Stimulated activated CD8-positive, alpha-beta memory T cell treated with anti-CD3 and anti-CD28 coated beads, Interleukin-12 subunit alpha, Interleukin-12 subunit beta, amount 100 ng/mL, for 1 hour (primary cell): ENCODE measurements around the gene RNF20.
"Not testable (repeated sequence)": the region's sequence is repeated elsewhere in the genome, so short reads cannot be mapped to it uniquely, and the experiment has no call there.

Experiments
- DNase-seq: peaks from one replicate; pipeline ENCODE4 v3.0.0-alpha.2; 2020; ENCODE audit warnings: low read depth

RNF20 gene

DNA sequence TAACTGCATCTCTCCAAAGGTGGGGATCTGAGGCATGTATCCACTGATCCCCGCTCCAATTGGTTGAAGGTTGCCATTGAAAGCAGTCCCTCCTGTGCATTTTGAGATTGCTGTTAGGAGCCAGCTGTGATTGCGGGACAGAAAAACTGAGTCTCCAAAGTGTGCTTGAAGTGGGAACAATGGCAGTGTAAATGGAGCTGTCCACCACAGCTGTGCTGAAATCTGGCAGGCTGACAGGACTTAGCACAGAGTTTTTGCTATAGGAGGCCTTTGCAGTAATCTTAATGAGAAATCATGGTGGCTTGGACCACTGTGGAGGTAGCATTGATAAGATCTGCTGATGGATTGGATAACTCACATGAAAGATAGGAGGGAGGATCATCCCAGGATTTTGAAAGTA, 3.3 kb downstream of the RNF20 start:
- no peak for DNase-seq

DNA sequence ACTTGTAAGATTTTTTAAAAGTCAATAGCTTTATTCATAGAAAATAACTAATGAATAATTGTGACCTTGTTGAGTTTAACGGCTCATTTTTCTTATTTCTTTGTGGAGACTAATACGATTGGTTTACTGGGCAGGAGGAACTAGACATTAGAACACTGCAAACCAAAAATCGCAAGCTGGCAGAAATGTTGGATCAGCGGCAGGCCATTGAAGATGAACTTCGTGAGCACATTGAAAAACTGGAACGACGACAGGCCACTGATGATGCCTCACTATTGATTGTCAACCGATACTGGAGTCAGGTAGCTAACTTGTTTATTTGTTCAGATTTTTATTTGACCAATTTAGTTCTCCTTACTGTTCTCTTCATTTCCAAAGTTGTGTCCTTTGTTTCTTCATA, 6.4 kb downstream of the RNF20 start:
- no peak for DNase-seq

- no peak for DNase-seq
Observed at GRCh38 chr9:101543098-101543735, 9.6 kb downstream of the RNF20 start.

- DNase-seq: not testable (repeated sequence)
Observed at GRCh38 chr9:101549472-101550098, 15.9 kb downstream of the RNF20 start.

DNA sequence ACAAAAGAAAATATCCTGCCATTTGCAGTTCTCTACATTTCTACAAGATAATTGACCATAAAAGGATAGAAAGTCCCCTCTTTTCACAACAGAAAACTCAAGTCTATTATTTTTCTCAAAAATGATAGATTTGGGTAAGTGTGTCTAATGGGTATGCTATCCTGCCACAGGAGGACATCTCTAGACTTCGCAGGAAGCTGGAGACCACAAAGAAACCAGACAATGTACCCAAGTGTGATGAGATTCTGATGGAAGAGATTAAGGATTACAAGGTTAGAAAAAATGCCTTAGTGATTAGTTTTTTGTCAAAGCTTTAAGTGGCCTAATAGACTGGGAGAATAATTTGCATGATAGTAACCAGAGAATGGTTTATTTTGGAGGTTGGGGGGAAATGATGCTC, 28.1 kb downstream of the RNF20 start:
- no peak for DNase-seq

GRCh38 chr9:101562966-101563365, 29.3 kb downstream of the RNF20 start:
- DNase-seq: no peak

GRCh38 chr9:101564252-101564651, 30.6 kb downstream of the RNF20 start:
- no peak for DNase-seq

DNA sequence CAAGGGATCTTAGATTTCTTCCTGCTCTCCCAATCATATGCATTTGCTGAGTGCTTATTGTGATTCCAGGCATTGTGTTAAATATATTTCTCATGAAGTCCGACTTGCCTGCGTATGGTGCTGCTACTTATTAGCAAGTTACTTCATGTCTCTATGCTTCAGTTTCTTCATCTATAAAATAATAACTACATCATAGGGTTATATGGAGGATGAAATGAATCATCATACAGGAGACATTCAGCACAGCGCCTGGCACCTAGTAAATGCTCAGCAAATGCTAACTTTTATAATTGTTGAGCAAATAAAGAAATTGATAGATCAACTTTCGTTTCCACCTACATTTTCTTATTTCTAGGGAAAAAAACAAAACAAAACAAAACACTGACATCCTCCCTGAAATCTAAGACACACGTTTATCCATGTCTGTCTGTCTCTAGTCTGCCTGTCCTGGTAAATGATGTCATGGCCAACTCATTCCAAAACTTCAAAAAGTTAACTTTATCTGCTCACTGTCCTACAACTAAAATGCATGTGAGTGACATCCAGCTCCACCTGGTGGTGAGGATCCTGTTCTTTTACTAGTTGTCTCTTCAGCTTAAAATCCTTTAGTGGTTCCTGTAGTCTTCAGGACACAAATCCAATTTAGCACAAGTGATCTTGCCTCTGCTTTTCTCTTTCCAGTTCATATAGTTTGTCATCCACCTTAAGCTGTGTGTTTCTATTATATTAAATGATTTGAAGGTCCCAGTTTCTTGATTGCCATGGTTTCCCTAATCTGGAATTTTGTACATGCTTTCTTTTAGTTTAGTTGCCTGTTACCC, 33.5 kb downstream of the RNF20 start:
- no peak for DNase-seq

DNA sequence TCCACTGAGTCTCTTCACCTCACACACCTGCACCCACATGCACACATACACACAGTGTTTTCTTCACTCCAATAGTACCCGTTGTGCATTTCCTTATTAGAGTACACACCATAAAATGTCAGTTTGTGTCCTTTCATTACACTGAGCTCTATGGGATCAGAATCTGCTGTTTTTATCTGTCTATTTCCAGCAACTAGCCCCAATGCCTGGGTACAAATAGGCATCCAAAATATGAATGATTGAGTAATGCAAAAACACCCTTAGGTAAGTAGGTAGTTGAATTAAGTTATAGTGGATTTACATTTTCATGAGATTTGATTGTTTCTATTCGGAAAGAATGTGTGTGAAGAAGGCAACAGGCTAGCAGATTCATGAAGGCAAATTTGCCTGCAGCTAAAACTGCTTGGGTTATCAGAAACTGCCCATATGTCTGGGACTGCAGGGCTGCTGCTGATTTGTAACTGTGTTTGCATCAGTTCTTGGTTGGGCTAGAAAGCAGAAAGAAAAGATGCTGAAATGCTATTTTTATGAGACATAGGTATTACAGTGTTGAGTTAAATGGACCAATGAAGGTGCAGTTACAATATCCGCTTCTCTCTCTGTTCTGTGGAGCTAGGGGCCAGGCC, 34.2 kb downstream of the RNF20 start:
- DNase-seq: no peak

- no peak for DNase-seq
Observed at GRCh38 chr9:101569741-101570501, 36.3 kb downstream of the RNF20 start.

GRCh38 chr9:101571114-101571513, 37.5 kb downstream of the RNF20 start:
- DNase-seq: no peak

GRCh38 chr9:101572316-101572715, 38.7 kb downstream of the RNF20 start:
- DNase-seq: no peak

DNA sequence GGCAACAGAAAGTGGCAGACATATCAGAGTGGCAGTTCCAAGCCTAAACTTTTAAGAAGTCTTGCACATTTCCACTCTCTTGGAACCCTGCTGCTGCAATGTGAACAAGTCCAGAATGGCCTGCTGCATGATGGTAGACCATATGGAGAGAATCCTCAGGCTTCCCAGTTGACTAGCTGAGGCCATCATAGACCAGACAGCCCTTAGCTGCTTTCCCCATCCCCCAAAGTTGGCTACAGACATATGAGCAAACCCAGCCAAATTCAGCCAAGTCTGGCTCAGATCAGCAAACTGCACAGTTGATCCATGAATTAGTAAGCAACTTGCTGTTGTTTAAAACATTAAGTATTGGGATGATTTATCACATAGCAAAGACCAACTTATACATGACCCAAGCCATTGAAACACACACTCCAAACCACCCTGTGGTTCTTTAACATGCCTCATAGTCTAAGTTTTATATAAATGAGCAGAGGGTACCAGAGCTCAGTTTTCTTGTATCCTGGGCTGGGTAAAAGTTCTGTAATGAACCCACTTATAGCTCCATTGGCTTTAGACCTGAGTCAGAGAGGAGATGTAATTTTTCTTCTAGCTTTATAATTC, 41.2 kb downstream of the RNF20 start:
- no peak for DNase-seq

DNA sequence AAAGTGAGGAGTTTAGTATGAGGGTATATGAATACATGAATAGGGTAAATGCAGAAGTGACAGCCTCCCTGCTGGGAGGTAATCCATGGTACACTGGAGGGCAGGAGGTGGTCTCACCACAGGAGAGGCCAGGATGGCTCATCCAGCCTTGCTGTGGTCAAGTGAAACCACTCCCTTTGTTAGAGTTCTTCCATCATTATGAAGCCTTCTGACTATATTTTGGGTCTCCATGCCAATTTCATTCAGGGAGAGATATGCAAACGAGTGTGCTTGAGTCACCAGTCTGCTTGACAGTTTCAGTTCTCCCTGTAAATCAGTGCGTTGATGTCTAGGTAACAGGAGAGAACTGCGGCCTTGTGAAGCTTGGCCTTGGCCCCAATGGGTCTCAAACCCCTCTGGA, 44.7 kb downstream of the RNF20 start:
- DNase-seq: no peak

GRCh38 chr9:101579711-101580545, 46.3 kb downstream of the RNF20 start:
- DNase-seq: no peak

DNA sequence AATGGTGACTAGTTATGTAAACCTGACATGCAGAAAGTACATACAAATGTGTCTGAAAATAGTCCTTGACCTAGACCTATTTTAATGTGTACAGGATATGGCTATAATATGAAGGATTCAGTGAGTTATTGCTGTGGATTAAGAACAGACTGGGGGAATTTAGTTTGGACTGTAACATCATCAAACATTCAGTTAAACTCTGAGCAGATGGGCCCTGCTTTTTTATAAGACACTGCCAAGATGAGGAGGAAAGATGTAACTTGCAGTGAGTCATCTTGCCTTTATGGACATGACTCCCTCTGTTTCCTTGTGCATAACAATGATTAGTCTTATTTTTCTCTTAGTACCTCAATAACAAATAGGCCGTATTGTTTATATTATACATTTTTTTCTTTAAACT, 48.9 kb downstream of the RNF20 start:
- DNase-seq: no peak

GRCh38 chr9:101585740-101586139, 52.1 kb downstream of the RNF20 start:
- DNase-seq: no peak

GRCh38 chr9:101586651-101587050, 53.0 kb downstream of the RNF20 start:
- no peak for DNase-seq

GRCh38 chr9:101587332-101588043, 53.8 kb downstream of the RNF20 start:
- DNase-seq: no peak

GRCh38 chr9:101590074-101590473, 56.4 kb downstream of the RNF20 start:
- not testable (repeated sequence) for DNase-seq
